Endothelial cell of umbilical vein (primary cell): ENCODE data around the gene MARCHF11. TPM values are rescaled to one million over a fixed set of nuclear protein-coding genes. Genes with fewer than 3 reads are reported as not detected.

Experiments
- BruUV-seq: library from RNA; stranded (reverse); fragments of 400-500 nt; replicated peaks from 2 replicates; lab custom pipeline; 2021; lab: Mats Ljungman, UMichigan
- CTCF ChIA-PET: fragments of 300-600, 350-600 bp; sonication (Branson Sonifier 250); formaldehyde crosslinking; loops from one replicate; lab custom pipeline; 2021; ENCODE audit warnings: antibody characterized with exemption, inconsistent platforms; lab: Charles Lee
- POLR2A ChIA-PET: fragments of 300-600, 350-600 bp; sonication (Branson Sonifier 250); formaldehyde crosslinking; loops from one replicate; lab custom pipeline; 2021; ENCODE audit warnings: antibody characterized with exemption, inconsistent platforms; lab: Charles Lee
- DNase-seq: peaks from one replicate; pipeline ENCODE4 v3.0.0-alpha.2; 2011; ENCODE audit warnings: low read depth, low spot score
- FAIRE-seq: peaks from 2 replicates; lab custom pipeline; 2011; peaks lifted over from hg19 to GRCh38; lab: Jason Lieb, UNC
- H2AFZ ChIP-seq: 2 replicates; pipeline ENCODE4 v1.6.0; 2012; ENCODE audit warnings: low read depth, low read length, control low read depth, inconsistent platforms
- H3K27ac ChIP-seq: 2 replicates; pipeline ENCODE4 v1.5.1; 2011; ENCODE audit warnings: low read depth, mild to moderate bottlenecking, control low read depth, low read length, moderate library complexity; ENCODE audit not compliant: insufficient read depth
- H3K27me3 ChIP-seq, 2 experiments: 2 replicates each; pipeline versions ENCODE4 v1.6.0 to v1.6.1; 2011; ENCODE audit warnings: low read length in 2 of 2, mixed read lengths in 1 of 2; ENCODE audit not compliant: control insufficient read depth in 2 of 2, insufficient read depth in 2 of 2
- H3K36me3 ChIP-seq, 2 experiments: 2 replicates in 1 of 2; 3 replicates in 1 of 2; pipeline ENCODE4 v1.5.1; 2011; ENCODE audit warnings: low read length in 2 of 2, mild to moderate bottlenecking in 1 of 2, moderate library complexity in 1 of 2; ENCODE audit not compliant: control insufficient read depth in 2 of 2, insufficient read depth in 2 of 2; ENCODE audit errors: extremely low read depth in 1 of 2
- H3K4me1 ChIP-seq: 3 replicates; pipeline ENCODE4 v1.5.1; 2011; ENCODE audit warnings: mild to moderate bottlenecking, low read length; ENCODE audit not compliant: control insufficient read depth, insufficient read depth; ENCODE audit errors: extremely low read depth
- H3K4me2 ChIP-seq: 2 replicates; pipeline ENCODE4 v1.6.1; 2011; ENCODE audit warnings: low read length, control low read depth, mixed read lengths; ENCODE audit not compliant: insufficient read depth
- H3K4me3 ChIP-seq, 3 experiments: fragments of 200-600 bp in 1 of 3; sonication (generic), shearing (Covaris generic) in 1 of 3; replicated peaks in 1 of 3; 2 replicates each; pipeline ENCODE4 v1.5.1; 2011 to 2016; ENCODE audit warnings: control low read depth in 3 of 3, low read length in 3 of 3, mild to moderate bottlenecking in 2 of 3, inconsistent platforms in 1 of 3, low read depth in 1 of 3, moderate library complexity in 1 of 3; ENCODE audit not compliant: insufficient read depth in 1 of 3
- H3K79me2 ChIP-seq: 2 replicates; pipeline ENCODE4 v1.6.0; 2012; ENCODE audit warnings: low read length, inconsistent platforms; ENCODE audit not compliant: control insufficient read depth, insufficient read depth
- H3K9ac ChIP-seq: replicated peaks from 2 replicates; pipeline ENCODE3; 2011; ENCODE audit warnings: low read length, control low read depth; ENCODE audit not compliant: insufficient read depth; ENCODE audit errors: extremely low read depth
- H3K9me1 ChIP-seq: replicated peaks from 3 replicates; pipeline ENCODE4 v1.6.0; 2011; ENCODE audit warnings: mild to moderate bottlenecking, low read length; ENCODE audit not compliant: control insufficient read depth, insufficient read depth; ENCODE audit errors: extremely low read depth
- H3K9me3 ChIP-seq: replicated peaks from 2 replicates; pipeline ENCODE4 v1.5.1; 2012; ENCODE audit warnings: low read length, inconsistent platforms; ENCODE audit not compliant: control insufficient read depth, insufficient read depth
- H4K20me1 ChIP-seq: replicated peaks from 2 replicates; pipeline ENCODE3; 2011; ENCODE audit warnings: mild to moderate bottlenecking, low read length; ENCODE audit not compliant: control insufficient read depth, insufficient read depth; ENCODE audit errors: extremely low read depth
- CTCF ChIP-seq, 2 donors: IDR thresholded peaks; 1 replicate in 1 of 2; 2 replicates in 1 of 2; pipeline ENCODE4 v1.5.1; 2011; ENCODE audit warnings: low read length in 2 of 2, mild to moderate bottlenecking in 2 of 2, moderate library complexity in 2 of 2, control low read depth in 1 of 2, inconsistent platforms in 1 of 2, low read depth in 1 of 2; ENCODE audit not compliant: insufficient read depth in 1 of 2; ENCODE audit errors: extremely low read depth in 1 of 2
- EZH2 ChIP-seq: IDR thresholded peaks from 2 replicates; pipeline ENCODE4 v1.6.1; 2012; ENCODE audit warnings: borderline replicate concordance, low read depth, mild to moderate bottlenecking, moderate library complexity, low read length, inconsistent platforms; ENCODE audit not compliant: severe bottlenecking
- FOS ChIP-seq: IDR thresholded peaks from 2 replicates; pipeline ENCODE4 v1.6.1; 2011; ENCODE audit warnings: mild to moderate bottlenecking, low read length, moderate library complexity, borderline replicate concordance; ENCODE audit not compliant: insufficient read depth
- GATA2 ChIP-seq: IDR thresholded peaks from 2 replicates; pipeline ENCODE4 v1.7.0; 2011; ENCODE audit warnings: low read depth, mild to moderate bottlenecking, moderate library complexity, mixed read lengths, low read length; ENCODE audit not compliant: insufficient read length, insufficient read depth
- JUN ChIP-seq: IDR thresholded peaks from 2 replicates; pipeline ENCODE4 v1.6.1; 2011; ENCODE audit warnings: borderline replicate concordance, low read depth; ENCODE audit not compliant: insufficient read length, insufficient read depth
- MAX ChIP-seq: IDR thresholded peaks from 2 replicates; pipeline ENCODE4 v1.6.1; 2011; ENCODE audit not compliant: insufficient read depth, insufficient read length
- MYC ChIP-seq: IDR thresholded peaks from one replicate; pipeline ENCODE4 v1.6.1; 2011; ENCODE audit warnings: mild to moderate bottlenecking, low read depth, low read length
- POLR2A ChIP-seq: IDR thresholded peaks from 2 replicates; pipeline ENCODE4 v1.6.1; 2012; ENCODE audit warnings: low read depth, mild to moderate bottlenecking, control low read depth, low read length
- POLR2AphosphoS5 ChIP-seq: IDR thresholded peaks from 2 replicates; pipeline ENCODE4 v1.6.1; 2012; ENCODE audit warnings: low read depth, mild to moderate bottlenecking, control low read depth, low read length, moderate library complexity; ENCODE audit not compliant: insufficient read depth
- dilution Hi-C: fragments of 300-500 bp; cut with MboI; formaldehyde crosslinking; loops from one replicate; pipeline ENCODE4 v1.15.0; 2019; ENCODE audit warnings: low sequenced_read_pairs; ENCODE audit not compliant: extremely low pct_ligation_motif_present
- intact Hi-C: fragments of 100-400 bp; cut with micrococcal nuclease; formaldehyde crosslinking; loops from one replicate; pipeline ENCODE4 v1.10.0; 2022
- polyA plus RNA-seq, 4 experiments: library from polyadenylated mRNA; depleted of rRNA in 3 of 4; stranded (reverse) in 3 of 4; unstranded in 1 of 4; fragments of >200 nt; gene quantifications; 2 replicates each; pipeline versions ENCODE4 v1.2.1 to v1.2.3, GENCODE V29; 2011 to 2012; ENCODE audit warnings: missing spikeins in 1 of 4
- total RNA-seq: library from RNA; stranded (reverse); gene quantifications from 2 replicates; pipeline ENCODE4 v1.2.3, GENCODE V29; 2021

MARCHF11 gene
- total and polyA plus RNA-seq, 2 donors (not counting 3 experiments of a cell fraction or from before 2014, with no cell fraction given) = not detected

GRCh38 chr5:16048132-16048531 lies 131.5 kb downstream of the MARCHF11 start:
- no peak overlapping the region for H2AFZ ChIP-seq
- H3K4me1 ChIP-seq = no peaks in the 10 kb centered on the region
- no peaks in the 10 kb centered on the region for H3K27me3 ChIP-seq
- TF ChIP-seq EZH2 = no peak
- no peak for TF ChIP-seq GATA2
- no peak for TF ChIP-seq MAX
- no peak for TF ChIP-seq FOS
- TF ChIP-seq CTCF (IDR thresholded peaks at IDR 0.05; ENCODE audit: extremely low read depth in 1 of 2, insufficient read depth in 1 of 2, low read depth in 1 of 2, low read length in 2 of 2) = no peak
- no peak for TF ChIP-seq JUN
- TF ChIP-seq POLR2A = no peak
- TF ChIP-seq POLR2AphosphoS5 = no peak
- no peak for TF ChIP-seq MYC
- no peak overlapping the region for H3K9ac ChIP-seq
- ChIA-PET CTCF (no interaction called here), POLR2A (interaction anchor here (0.6 kb wide), 1 partner anchor 15 kb away, joined by 3 read pairs; no protein-coding TSS in a partner anchor)
- no peak overlapping the region for H3K4me3 ChIP-seq
- no peaks in the 10 kb centered on the region for H3K36me3 ChIP-seq
- H3K27ac ChIP-seq = no peak overlapping the region
- no peaks in the 10 kb centered on the region for H3K9me1 ChIP-seq
- H3K79me2 ChIP-seq = no peaks in the 10 kb centered on the region
- dilution Hi-C loops = no loop called here
- FAIRE-seq (no peak), DNase-seq (no peak)
- H3K9me3 ChIP-seq = no peaks in the 10 kb centered on the region
- BruUV-seq = no TSS peak
- intact Hi-C loops = no loop called here
- H3K4me2 ChIP-seq = no peak overlapping the region
- no peaks in the 10 kb centered on the region for H4K20me1 ChIP-seq
